Neural progenitor cell (in vitro differentiated cells): ENCODE data around the gene GXYLT1. TPM values are rescaled to one million over a fixed set of nuclear protein-coding genes. Genes with fewer than 3 reads are reported as not detected.

Experiments
- DNase-seq: peaks from one replicate; pipeline ENCODE4 v3.0.0-alpha.2; 2016; ENCODE audit warnings: low spot score
- H2AFZ ChIP-seq: fragments of 200-600 bp; sonication (generic); replicated peaks from 2 replicates; pipeline ENCODE4 v1.6.1; 2016; ENCODE audit warnings: antibody characterized with exemption
- H3F3A ChIP-seq: fragments of 200-600 bp; sonication (generic); 2 replicates; pipeline ENCODE4 v1.6.1; 2016; ENCODE audit warnings: antibody characterized with exemption, low read depth
- H3K27ac ChIP-seq: fragments of 200-600 bp; sonication (generic); 2 replicates; pipeline ENCODE4 v1.5.1; 2016; ENCODE audit warnings: mild to moderate bottlenecking
- H3K27me3 ChIP-seq: fragments of 200-600 bp; sonication (generic); 2 replicates; pipeline ENCODE4 v1.6.1; 2016; ENCODE audit warnings: mild to moderate bottlenecking, moderate library complexity
- H3K36me3 ChIP-seq: fragments of 200-600 bp; sonication (generic); 2 replicates; pipeline ENCODE4 v1.5.1; 2016
- H3K4me1 ChIP-seq: fragments of 200-600 bp; sonication (generic); 2 replicates; pipeline ENCODE4 v1.6.1; 2016; ENCODE audit warnings: mixed run types
- H3K4me2 ChIP-seq: fragments of 200-600 bp; sonication (generic); 2 replicates; pipeline ENCODE4 v1.6.1; 2016
- H3K4me3 ChIP-seq: fragments of 200-600 bp; sonication (generic); 2 replicates; pipeline ENCODE4 v1.5.1; 2016
- H3K79me2 ChIP-seq: fragments of 200-600 bp; sonication (generic); 2 replicates; pipeline ENCODE4 v1.6.1; 2016; ENCODE audit warnings: low read depth
- H3K9ac ChIP-seq: fragments of 200-600 bp; sonication (generic); 2 replicates; pipeline ENCODE4 v1.6.1; 2016
- H3K9me3 ChIP-seq: fragments of 200-600 bp; sonication (generic); 2 replicates; pipeline ENCODE4 v1.5.1; 2016; ENCODE audit warnings: low read depth
- H4K20me1 ChIP-seq: fragments of 200-600 bp; sonication (generic); 2 replicates; pipeline ENCODE4 v1.6.1; 2016; ENCODE audit warnings: low read depth
- H3K27ac Mint-ChIP-seq: 3 replicates; pipeline ENCODE4 v1.8.0; 2021; ENCODE audit warnings: mixed read lengths
- H3K27me3 Mint-ChIP-seq: 2 replicates; pipeline ENCODE4 v1.8.0; 2022; ENCODE audit warnings: low read depth, mild to moderate bottlenecking, inconsistent platforms, moderate library complexity, mixed read lengths; ENCODE audit not compliant: insufficient read depth
- H3K36me3 Mint-ChIP-seq: 3 replicates; pipeline ENCODE4 v1.8.0; 2021; ENCODE audit warnings: mixed read lengths
- H3K4me1 Mint-ChIP-seq: 3 replicates; pipeline ENCODE4 v1.8.0; 2021; ENCODE audit warnings: mixed read lengths
- H3K4me3 Mint-ChIP-seq: 3 replicates; pipeline ENCODE4 v1.8.0; 2021; ENCODE audit warnings: mild to moderate bottlenecking, moderate library complexity, mixed read lengths
- H3K9me3 Mint-ChIP-seq: 3 replicates; pipeline ENCODE4 v1.8.0; 2020; ENCODE audit warnings: mixed read lengths
- EZH2 ChIP-seq: fragments of 200-600 bp; sonication (generic); IDR thresholded peaks from 2 replicates; pipeline ENCODE4 v1.6.1; 2017; ENCODE audit warnings: antibody characterized with exemption, mild to moderate bottlenecking, moderate library complexity
- EZH2phosphoT487 ChIP-seq: fragments of 200-600 bp; sonication (generic); IDR thresholded peaks from 2 replicates; pipeline ENCODE4 v1.6.1; 2017; ENCODE audit warnings: antibody characterized with exemption
- total RNA-seq: library from RNA; depleted of rRNA; stranded (reverse); fragments of >200 nt; gene quantifications from 2 replicates; pipeline ENCODE4 v1.2.3, GENCODE V29; 2015; ENCODE audit warnings: low replicate concordance
- TF ChIP-seq, protein P1 (sequence below): fragments of 200-600 bp; sonication (generic); IDR thresholded peaks from 2 replicates; pipeline ENCODE4 v1.5.1; 2017; ENCODE audit warnings: antibody characterized with exemption, mild to moderate bottlenecking

GXYLT1 gene
- total RNA-seq, 1 donor from 2014 or later: 27.5 TPM

DNA sequence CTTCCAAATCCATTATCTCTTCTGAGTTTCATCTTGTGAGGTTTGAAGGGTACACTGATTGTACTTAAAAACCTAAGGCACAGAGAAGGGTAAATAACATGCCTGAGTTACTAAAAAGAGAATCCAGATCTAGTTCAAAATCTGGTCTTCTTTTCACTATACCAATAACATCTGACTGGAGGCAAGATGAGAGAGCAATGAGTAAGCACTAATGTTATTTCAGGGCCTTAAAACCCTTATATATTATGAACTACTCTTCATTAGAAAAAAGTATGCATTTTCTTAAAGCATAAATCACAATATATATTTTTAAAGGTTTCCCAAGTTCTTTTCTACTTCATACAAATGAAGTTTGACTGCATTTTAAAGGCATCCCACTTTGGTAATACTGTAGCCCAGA lies 60.2 kb downstream of the GXYLT1 start:
- Mint-ChIP-seq H3K27me3 (no peaks in the 10 kb centered on the region), H3K36me3 (peaks cover 23% of the 10 kb centered on the region), H3K9me3 (no peaks in the 10 kb centered on the region), H3K27ac (no peak overlapping the region), H3K4me3 (no peak overlapping the region), H3K4me1 (no peaks in the 10 kb centered on the region)
- no peaks in the 10 kb centered on the region for H3F3A ChIP-seq
- no peak overlapping the region for H3K27ac ChIP-seq
- H3K36me3 ChIP-seq: peaks cover 6% of the 10 kb centered on the region
- H3K4me3 ChIP-seq: no peak overlapping the region
- no peaks in the 10 kb centered on the region for H3K9me3 ChIP-seq
- TF ChIP-seq EZH2phosphoT487 (no peak), EZH2 (no peak)
- TF ChIP-seq, protein P1, sequence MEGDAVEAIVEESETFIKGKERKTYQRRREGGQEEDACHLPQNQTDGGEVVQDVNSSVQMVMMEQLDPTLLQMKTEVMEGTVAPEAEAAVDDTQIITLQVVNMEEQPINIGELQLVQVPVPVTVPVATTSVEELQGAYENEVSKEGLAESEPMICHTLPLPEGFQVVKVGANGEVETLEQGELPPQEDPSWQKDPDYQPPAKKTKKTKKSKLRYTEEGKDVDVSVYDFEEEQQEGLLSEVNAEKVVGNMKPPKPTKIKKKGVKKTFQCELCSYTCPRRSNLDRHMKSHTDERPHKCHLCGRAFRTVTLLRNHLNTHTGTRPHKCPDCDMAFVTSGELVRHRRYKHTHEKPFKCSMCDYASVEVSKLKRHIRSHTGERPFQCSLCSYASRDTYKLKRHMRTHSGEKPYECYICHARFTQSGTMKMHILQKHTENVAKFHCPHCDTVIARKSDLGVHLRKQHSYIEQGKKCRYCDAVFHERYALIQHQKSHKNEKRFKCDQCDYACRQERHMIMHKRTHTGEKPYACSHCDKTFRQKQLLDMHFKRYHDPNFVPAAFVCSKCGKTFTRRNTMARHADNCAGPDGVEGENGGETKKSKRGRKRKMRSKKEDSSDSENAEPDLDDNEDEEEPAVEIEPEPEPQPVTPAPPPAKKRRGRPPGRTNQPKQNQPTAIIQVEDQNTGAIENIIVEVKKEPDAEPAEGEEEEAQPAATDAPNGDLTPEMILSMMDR: no peak
- no peak for DNase-seq
- no peak overlapping the region for H2AFZ ChIP-seq
- H3K4me2 ChIP-seq: no peak overlapping the region
- H3K27me3 ChIP-seq: no peaks in the 10 kb centered on the region
- H3K79me2 ChIP-seq: no peaks in the 10 kb centered on the region
- no peaks in the 10 kb centered on the region for H4K20me1 ChIP-seq
- no peak overlapping the region for H3K9ac ChIP-seq
- H3K4me1 ChIP-seq: no peaks in the 10 kb centered on the region

DNA sequence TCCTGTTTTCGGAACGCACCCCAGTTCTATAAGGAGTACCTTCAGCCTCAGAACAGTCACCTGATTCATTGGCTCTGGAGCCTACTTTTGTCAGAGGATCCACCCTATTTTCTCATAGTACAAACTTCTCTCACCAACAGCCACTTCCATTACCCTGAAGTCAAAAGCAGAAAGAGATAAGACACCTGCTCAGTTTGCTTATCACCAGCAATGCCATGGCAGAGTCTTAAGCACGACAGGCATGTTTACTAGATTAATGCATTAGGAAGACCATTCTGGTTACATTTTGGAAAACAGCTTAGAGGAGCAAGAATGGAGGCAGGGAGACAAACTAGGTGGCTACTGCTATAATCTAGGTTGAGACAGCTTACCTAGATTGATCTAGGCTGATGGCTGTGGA lies 67.7 kb downstream of the GXYLT1 start:
- no peak for TF ChIP-seq EZH2
- TF ChIP-seq, protein P1: no peak
- no peak for TF ChIP-seq EZH2phosphoT487
- Histone ChIP-seq H3F3A (no peaks in the 10 kb centered on the region), H3K9me3 (no peaks in the 10 kb centered on the region), H3K79me2 (no peaks in the 10 kb centered on the region), H3K4me3 (no peak overlapping the region), H3K27ac (no peak overlapping the region), H3K27me3 (no peaks in the 10 kb centered on the region), H3K4me2 (no peak overlapping the region), H3K4me1 (no peaks in the 10 kb centered on the region), H4K20me1 (no peaks in the 10 kb centered on the region), H3K36me3 (no peaks in the 10 kb centered on the region), H2AFZ (no peak overlapping the region), H3K9ac (no peak overlapping the region)
- Mint-ChIP-seq H3K4me3 (no peak overlapping the region), H3K27ac (no peak overlapping the region), H3K36me3 (peaks cover 17% of the 10 kb centered on the region), H3K27me3 (peaks cover 2% of the 10 kb centered on the region), H3K4me1 (no peaks in the 10 kb centered on the region), H3K9me3 (peaks cover 10% of the 10 kb centered on the region)
- no peak for DNase-seq

DNA sequence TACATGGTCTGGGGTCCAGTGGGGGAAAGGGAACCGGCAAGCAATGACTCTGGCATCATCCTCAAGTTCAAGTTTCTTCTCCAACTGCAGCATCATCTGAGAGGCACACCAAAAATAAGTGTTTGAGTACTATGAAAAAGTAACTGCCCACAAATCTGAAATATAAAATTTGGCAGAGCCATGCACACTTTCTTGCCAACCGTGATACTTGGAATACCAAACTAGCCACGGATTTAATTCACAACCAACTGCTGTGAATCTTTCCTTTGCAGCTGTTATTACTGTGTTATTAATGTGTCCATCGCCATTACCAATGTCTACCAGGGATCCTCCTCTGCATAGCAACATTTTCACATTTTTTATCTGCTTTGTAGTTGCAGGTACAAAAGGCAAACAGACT lies 74.6 kb downstream of the GXYLT1 start:
- Histone ChIP-seq H3K36me3 (no peaks in the 10 kb centered on the region), H3K27ac (no peak overlapping the region), H3K9ac (no peak overlapping the region), H3K9me3 (no peaks in the 10 kb centered on the region), H3K4me2 (no peak overlapping the region), H3F3A (no peaks in the 10 kb centered on the region), H3K27me3 (no peaks in the 10 kb centered on the region), H3K4me3 (no peak overlapping the region), H3K79me2 (no peaks in the 10 kb centered on the region), H3K4me1 (no peaks in the 10 kb centered on the region), H4K20me1 (no peaks in the 10 kb centered on the region), H2AFZ (no peak overlapping the region)
- Mint-ChIP-seq H3K4me1 (no peaks in the 10 kb centered on the region), H3K4me3 (no peak overlapping the region), H3K27me3 (no peaks in the 10 kb centered on the region), H3K9me3 (peaks cover 24% of the 10 kb centered on the region), H3K27ac (no peak overlapping the region), H3K36me3 (peaks cover 10% of the 10 kb centered on the region)
- no peak for DNase-seq
- TF ChIP-seq, protein P1: no peak
- TF ChIP-seq EZH2 (no peak), EZH2phosphoT487 (no peak)
